Activated T-cell treated with anti-CD3 and anti-CD28 coated beads, Interleukin-2, amount 50 U/mL, for 72 hours (primary cell): ENCODE results near the gene BDP1. TPM values are rescaled to one million over a fixed set of nuclear protein-coding genes. Genes with fewer than 3 reads are reported as not detected.
"Not testable (repeated sequence)": the region's sequence is repeated elsewhere in the genome, so short reads cannot be mapped to it uniquely, and the experiment has no call there.

Experiments used
- ATAC-seq, 2 donors: fragments of 150-1000 bp; cut with Tn5 transposase; replicated peaks in 1 of 2; 2 replicates each; pipeline ENCODE4 v1.10.0; 2021; ENCODE audit warnings: moderate library complexity in 2 of 2, mild to moderate bottlenecking in 1 of 2
- DNase-seq, 2 donors: peaks; one replicate each; pipeline ENCODE4 v3.0.0; 2021 to 2022; ENCODE audit warnings: mixed read lengths in 1 of 2
- H3K27ac Mint-ChIP-seq: one replicate; pipeline ENCODE4 v1.8.0; 2022; ENCODE audit warnings: mild to moderate bottlenecking, moderate library complexity, mixed read lengths
- H3K27me3 Mint-ChIP-seq: one replicate; pipeline ENCODE4 v1.8.0; 2022; ENCODE audit warnings: low read depth, mixed read lengths
- H3K36me3 Mint-ChIP-seq, 2 donors: one replicate each; pipeline ENCODE4 v1.8.0; 2022; ENCODE audit warnings: mixed read lengths in 2 of 2, mild to moderate bottlenecking in 1 of 2; ENCODE audit not compliant: insufficient read depth in 2 of 2
- H3K4me1 Mint-ChIP-seq: one replicate; pipeline ENCODE4 v1.8.0; 2022; ENCODE audit warnings: low read depth, mixed read lengths
- H3K4me3 Mint-ChIP-seq, 2 donors: one replicate each; pipeline ENCODE4 v1.8.0; 2022; ENCODE audit warnings: mild to moderate bottlenecking in 2 of 2, mixed read lengths in 2 of 2, moderate library complexity in 2 of 2
- H3K9me3 Mint-ChIP-seq, 2 donors: one replicate each; pipeline ENCODE4 v1.8.0; 2022; ENCODE audit warnings: mixed read lengths in 2 of 2
- total RNA-seq, 2 donors: library from RNA; stranded (reverse); gene quantifications; one replicate each; pipeline ENCODE4 v1.2.3, GENCODE V29; 2022

The BDP1 gene
- total RNA-seq, 2 donors from 2014 or later = 30.3 to 31.9 TPM

DNA sequence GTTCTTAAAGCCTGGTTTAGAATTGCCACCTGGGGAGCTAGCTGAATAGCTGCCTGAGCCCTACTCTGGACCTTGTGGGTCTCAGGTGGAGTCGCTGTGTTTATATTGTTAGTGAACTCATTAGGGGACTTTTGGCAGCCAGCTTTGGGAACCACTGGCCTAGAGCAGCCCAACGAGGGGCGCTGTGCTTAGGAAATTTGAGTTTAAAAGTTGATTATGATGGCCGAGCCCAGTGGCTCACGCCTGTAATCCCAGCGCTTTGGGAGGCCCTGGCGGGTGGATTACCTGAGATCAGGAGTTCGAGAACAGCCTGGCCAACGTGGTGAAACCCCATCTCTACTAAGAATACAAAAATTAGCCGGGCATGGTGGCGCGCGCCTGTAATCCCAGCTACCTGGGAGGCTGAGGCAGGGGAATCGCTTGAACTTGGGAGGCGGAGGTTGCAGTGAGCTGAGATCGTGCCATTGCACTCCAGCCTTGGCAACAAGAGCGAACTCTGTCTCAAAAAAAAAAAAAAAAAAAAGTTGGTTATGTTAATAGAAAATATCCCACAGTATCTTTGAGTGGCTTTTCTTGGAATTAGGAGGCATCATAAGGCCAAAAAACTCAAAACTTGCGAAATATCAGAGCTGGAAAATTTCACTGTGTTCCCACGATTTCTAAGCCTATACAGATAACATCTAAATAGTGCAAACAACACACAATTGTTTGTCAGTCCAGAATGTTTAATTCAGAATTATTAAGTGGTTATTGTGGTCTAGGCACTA lies 132.5 kb downstream of the BDP1 start:
- DNase-seq (peak in 1 of 2 donors; percentile 6), ATAC-seq (peak; percentile 1 to 2)
- H3K4me3 Mint-ChIP-seq = peak overlapping the region; percentile 87 to 93
- H3K36me3 Mint-ChIP-seq = peaks cover 3 to 6% of the 10 kb centered on the region in 2 donors
- H3K4me1 Mint-ChIP-seq = peaks cover 40% of the 10 kb centered on the region
- H3K9me3 Mint-ChIP-seq = no peaks in the 10 kb centered on the region
- peak overlapping the region; percentile 97 for H3K27ac Mint-ChIP-seq
- no peaks in the 10 kb centered on the region for H3K27me3 Mint-ChIP-seq

- H3K4me3 Mint-ChIP-seq = peak overlapping the region; percentile 87 to 93
- H3K27ac Mint-ChIP-seq = peak overlapping the region; percentile 97
- H3K9me3 Mint-ChIP-seq = no peaks in the 10 kb centered on the region
- H3K4me1 Mint-ChIP-seq = peaks cover 40% of the 10 kb centered on the region
- DNase-seq (no peak), ATAC-seq (no peak)
- H3K27me3 Mint-ChIP-seq = no peaks in the 10 kb centered on the region
- H3K36me3 Mint-ChIP-seq = peaks cover 3 to 6% of the 10 kb centered on the region in 2 donors
Observed at GRCh38 chr5:71588533-71588885, 133.1 kb downstream of the BDP1 start.

GRCh38 chr5:71589903-71590302 lies 134.5 kb downstream of the BDP1 start:
- DNase-seq (peak; percentile 23 to 34), ATAC-seq (peak; percentile 28 to 35)
- Mint-ChIP-seq H3K27ac (peak overlapping the region; percentile 4), H3K4me3 (peak overlapping the region; percentile 87 to 93), H3K9me3 (no peaks in the 10 kb centered on the region), H3K36me3 (peaks cover 3 to 6% of the 10 kb centered on the region in 2 donors), H3K4me1 (peaks cover 40% of the 10 kb centered on the region), H3K27me3 (no peaks in the 10 kb centered on the region)

- Mint-ChIP-seq H3K36me3 (peaks cover 3 to 8% of the 10 kb centered on the region in 2 donors), H3K4me1 (peaks cover 33% of the 10 kb centered on the region), H3K27me3 (no peaks in the 10 kb centered on the region), H3K9me3 (no peaks in the 10 kb centered on the region), H3K4me3 (peak overlapping the region in 1 of 2 donors; percentile 7), H3K27ac (no peak overlapping the region)
- ATAC-seq = no peak
- no peak for DNase-seq
Observed at GRCh38 chr5:71591100-71591499, 135.6 kb downstream of the BDP1 start.

- peaks cover 4 to 21% of the 10 kb centered on the region in 2 donors for H3K36me3 Mint-ChIP-seq
- ATAC-seq (no peak), DNase-seq (no peak)
- no peaks in the 10 kb centered on the region for H3K9me3 Mint-ChIP-seq
- no peaks in the 10 kb centered on the region for H3K27me3 Mint-ChIP-seq
- H3K4me3 Mint-ChIP-seq = no peak overlapping the region
- peak overlapping the region; percentile 56 for H3K27ac Mint-ChIP-seq
- H3K4me1 Mint-ChIP-seq = peaks cover 19% of the 10 kb centered on the region
Observed at GRCh38 chr5:71596169-71596568, 140.7 kb downstream of the BDP1 start.

GRCh38 chr5:71597001-71597400 lies 141.6 kb downstream of the BDP1 start:
- ATAC-seq (no peak), DNase-seq (no peak)
- H3K4me3 Mint-ChIP-seq = no peak overlapping the region
- H3K36me3 Mint-ChIP-seq = peaks cover 4 to 21% of the 10 kb centered on the region in 2 donors
- H3K27ac Mint-ChIP-seq = peak overlapping the region; percentile 64
- H3K4me1 Mint-ChIP-seq = peaks cover 27% of the 10 kb centered on the region
- no peaks in the 10 kb centered on the region for H3K27me3 Mint-ChIP-seq
- H3K9me3 Mint-ChIP-seq = no peaks in the 10 kb centered on the region

DNA sequence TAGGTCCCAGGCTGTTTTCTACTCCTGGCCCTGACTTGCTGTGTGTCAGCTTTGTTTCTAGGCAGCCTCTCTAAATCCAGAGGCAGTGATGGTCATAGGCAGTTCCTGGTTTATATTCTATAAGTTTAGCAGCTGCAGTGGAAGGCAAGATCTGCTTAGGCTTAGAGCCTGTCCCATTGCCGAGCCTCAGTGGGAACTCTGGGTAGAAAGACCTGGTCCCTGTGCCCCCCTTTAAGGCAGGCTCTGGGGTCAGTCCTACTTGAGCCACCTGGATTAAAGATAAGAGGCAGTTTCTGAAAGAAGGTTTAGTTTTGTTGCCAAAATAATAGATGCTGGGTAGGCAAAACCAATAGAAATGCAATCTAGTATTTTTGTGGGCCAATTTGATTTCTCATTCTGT lies 145.3 kb downstream of the BDP1 start:
- no peaks in the 10 kb centered on the region for H3K27me3 Mint-ChIP-seq
- H3K4me3 Mint-ChIP-seq = peak overlapping the region; percentile 52 to 82
- H3K36me3 Mint-ChIP-seq = peaks cover 5 to 38% of the 10 kb centered on the region in 2 donors

GRCh38 chr5:71601222-71602026 lies 146.0 kb downstream of the BDP1 start:
- ATAC-seq (peak; percentile 95 to 96), DNase-seq (peak; percentile 78 to 87)
- H3K4me3 Mint-ChIP-seq = peak overlapping the region; percentile 52 to 82
- H3K4me1 Mint-ChIP-seq = peaks cover 41% of the 10 kb centered on the region
- H3K9me3 Mint-ChIP-seq = no peaks in the 10 kb centered on the region
- peak overlapping the region; percentile 98 for H3K27ac Mint-ChIP-seq
- H3K27me3 Mint-ChIP-seq = no peaks in the 10 kb centered on the region
- H3K36me3 Mint-ChIP-seq = peaks cover 3 to 32% of the 10 kb centered on the region in 2 donors

More for the DNA sequence above, 145.3 kb downstream of the BDP1 start:
- no peak for DNase-seq
- H3K4me1 Mint-ChIP-seq = peaks cover 41% of the 10 kb centered on the region
- ATAC-seq = no peak
- H3K9me3 Mint-ChIP-seq = no peaks in the 10 kb centered on the region
- H3K27ac Mint-ChIP-seq = peak overlapping the region; percentile 98

DNA sequence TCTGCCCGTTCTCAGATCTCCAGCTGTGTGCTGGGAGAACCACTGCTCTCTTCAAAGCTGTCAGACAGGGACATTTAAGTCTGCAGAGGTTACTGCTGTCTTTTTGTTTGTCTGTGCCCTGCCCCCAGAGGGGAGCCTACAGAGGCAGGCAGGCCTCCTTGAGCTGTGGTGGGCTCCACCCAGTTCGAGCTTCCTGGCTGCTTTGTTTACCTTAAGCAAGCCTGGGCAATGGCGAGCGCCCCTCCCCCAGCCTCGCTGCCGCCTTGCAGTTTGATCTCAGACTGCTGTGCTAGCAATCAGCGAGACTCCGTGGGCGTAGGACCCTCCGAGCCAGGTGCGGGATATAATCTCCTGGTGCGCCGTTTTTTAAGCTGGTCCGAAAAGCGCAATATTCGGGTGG lies 154.5 kb downstream of the BDP1 start:
- H3K27me3 Mint-ChIP-seq, H3K4me3 Mint-ChIP-seq, H3K27ac Mint-ChIP-seq, H3K4me1 Mint-ChIP-seq, H3K9me3 Mint-ChIP-seq, DNase-seq, ATAC-seq: not testable (repeated sequence)
- H3K36me3 Mint-ChIP-seq = peaks cover 3 to 15% of the 10 kb centered on the region in 2 donors

- ATAC-seq (no peak), DNase-seq (no peak)
- Mint-ChIP-seq H3K27me3 (no peaks in the 10 kb centered on the region), H3K4me3 (no peak overlapping the region), H3K36me3 (peaks cover 13 to 18% of the 10 kb centered on the region in 2 donors), H3K27ac (no peak overlapping the region), H3K4me1 (no peaks in the 10 kb centered on the region), H3K9me3 (peaks cover 3% of the 10 kb centered on the region in 2 donors)
Observed at GRCh38 chr5:71615809-71616208, 160.4 kb downstream of the BDP1 start.

Other genes starting within 250 kb of the BDP1 start
- gene MCCC2, start 131.7 kb downstream of the BDP1 start, total RNA-seq = 10 to 100 TPM; 49.6 to 51.3 TPM